Astrocyte (in vitro differentiated cells and primary cell): ENCODE measurements around the gene ABCC3. TPM values are rescaled to one million over a fixed set of nuclear protein-coding genes. Genes with fewer than 3 reads are reported as not detected.

Experiments used
- DNase-seq: peaks from one replicate; pipeline ENCODE4 v3.0.0-alpha.2; 2010; ENCODE audit warnings: low read depth
- FAIRE-seq: peaks from 2 replicates; lab custom pipeline; 2011; peaks lifted over from hg19 to GRCh38; lab: Jason Lieb, UNC
- H2AFZ ChIP-seq: 2 replicates; pipeline ENCODE4 v1.6.0; 2012; ENCODE audit warnings: low read depth, low read length, inconsistent platforms
- H3K27ac ChIP-seq: 2 replicates; pipeline ENCODE4 v1.5.1; 2011; ENCODE audit warnings: low read depth, low read length, inconsistent platforms
- H3K27me3 ChIP-seq: 2 replicates; pipeline ENCODE4 v1.6.0; 2011; ENCODE audit warnings: low read length, inconsistent platforms; ENCODE audit not compliant: insufficient read depth
- H3K36me3 ChIP-seq: 2 replicates; pipeline ENCODE4 v1.5.1; 2011; ENCODE audit warnings: low read length, inconsistent platforms; ENCODE audit not compliant: insufficient read depth
- H3K4me1 ChIP-seq: 2 replicates; pipeline ENCODE4 v1.5.1; 2011; ENCODE audit warnings: low read length, inconsistent platforms; ENCODE audit not compliant: insufficient read depth
- H3K4me2 ChIP-seq: 2 replicates; pipeline ENCODE4 v1.6.0; 2012; ENCODE audit warnings: low read length, inconsistent platforms
- H3K4me3 ChIP-seq: 2 replicates; pipeline ENCODE4 v1.5.1; 2011; ENCODE audit warnings: low read depth, mild to moderate bottlenecking, low read length, inconsistent platforms; ENCODE audit not compliant: insufficient read depth
- H3K79me2 ChIP-seq: 2 replicates; pipeline ENCODE4 v1.6.0; 2012; ENCODE audit warnings: mild to moderate bottlenecking, low read length, inconsistent platforms; ENCODE audit not compliant: insufficient read depth
- H3K9ac ChIP-seq: 2 replicates; pipeline ENCODE4 v1.6.0; 2012; ENCODE audit warnings: mild to moderate bottlenecking, low read length, inconsistent platforms
- H3K9me3 ChIP-seq: 2 replicates; pipeline ENCODE4 v1.5.1; 2012; ENCODE audit warnings: low read depth, mild to moderate bottlenecking, low read length, inconsistent platforms; ENCODE audit not compliant: insufficient read depth
- H4K20me1 ChIP-seq: 2 replicates; pipeline ENCODE4 v1.6.0; 2012; ENCODE audit warnings: low read length, inconsistent platforms; ENCODE audit not compliant: insufficient read depth
- H3K27ac Mint-ChIP-seq: one replicate; pipeline ENCODE4 v1.8.0; 2021; ENCODE audit warnings: mild to moderate bottlenecking, mixed read lengths; ENCODE audit not compliant: unreplicated experiment
- H3K27me3 Mint-ChIP-seq: one replicate; pipeline ENCODE4 v1.8.0; 2021; ENCODE audit warnings: low read depth, mixed read lengths; ENCODE audit not compliant: unreplicated experiment
- H3K36me3 Mint-ChIP-seq: one replicate; pipeline ENCODE4 v1.8.0; 2021; ENCODE audit warnings: low read depth, mixed read lengths; ENCODE audit not compliant: unreplicated experiment
- H3K4me1 Mint-ChIP-seq: one replicate; pipeline ENCODE4 v1.8.0; 2021; ENCODE audit warnings: low read depth, mixed read lengths; ENCODE audit not compliant: unreplicated experiment
- H3K4me3 Mint-ChIP-seq: one replicate; pipeline ENCODE4 v1.8.0; 2021; ENCODE audit warnings: mild to moderate bottlenecking, moderate library complexity, mixed read lengths; ENCODE audit not compliant: unreplicated experiment
- H3K9me3 Mint-ChIP-seq: one replicate; pipeline ENCODE4 v1.8.0; 2021; ENCODE audit warnings: mild to moderate bottlenecking, mixed read lengths; ENCODE audit not compliant: unreplicated experiment
- EZH2 ChIP-seq: IDR thresholded peaks from 2 replicates; pipeline ENCODE4 v1.6.1; 2012; ENCODE audit warnings: mild to moderate bottlenecking, low read length, inconsistent platforms; ENCODE audit not compliant: insufficient read depth
- total RNA-seq: library from RNA; stranded (reverse); gene quantifications from 2 replicates; pipeline ENCODE4 v1.2.1, GENCODE V29; 2021
- TF ChIP-seq, protein P1 (sequence below): IDR thresholded peaks from 2 replicates; pipeline ENCODE4 v1.5.1; 2011; ENCODE audit warnings: low read depth, mild to moderate bottlenecking, inconsistent platforms, low read length, moderate library complexity; ENCODE audit not compliant: insufficient read depth

Gene ABCC3
- total RNA-seq, 1 donor from 2014 or later = 0.41 TPM

DNA sequence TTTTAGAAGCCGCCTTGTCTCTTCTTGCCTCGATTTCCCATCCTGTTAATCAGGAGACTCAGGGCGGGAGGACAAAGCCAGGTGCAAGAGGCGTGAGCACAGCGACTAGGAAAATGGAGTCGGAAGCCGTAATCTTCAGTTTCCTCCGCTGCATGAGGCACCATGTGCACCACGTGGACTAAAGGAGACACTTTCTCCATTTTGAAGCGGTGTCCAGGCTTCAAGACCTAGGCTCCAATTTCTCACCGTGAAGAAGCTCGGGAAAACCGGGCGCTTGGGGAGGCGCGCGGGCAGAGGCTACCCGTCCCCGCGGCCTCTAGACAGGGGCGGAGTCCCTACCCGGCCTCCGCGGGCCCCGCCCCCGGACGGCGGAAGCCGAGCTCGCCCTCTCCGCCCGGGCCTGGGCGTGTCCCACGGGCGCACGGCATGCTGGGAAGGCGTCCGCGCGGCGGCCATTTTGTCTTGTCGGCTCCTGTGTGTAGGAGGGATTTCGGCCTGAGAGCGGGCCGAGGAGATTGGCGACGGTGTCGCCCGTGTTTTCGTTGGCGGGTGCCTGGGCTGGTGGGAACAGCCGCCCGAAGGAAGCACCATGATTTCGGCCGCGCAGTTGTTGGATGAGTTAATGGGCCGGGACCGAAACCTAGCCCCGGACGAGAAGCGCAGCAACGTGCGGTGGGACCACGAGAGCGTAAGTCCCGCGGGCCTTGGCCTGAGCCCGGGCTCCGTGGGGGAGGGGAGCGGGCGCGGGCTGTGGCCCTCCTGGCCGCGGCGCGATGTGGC is 84.7 kb downstream of the ABCC3 start, which contains the start of gene LUC7L3:
Gene LUC7L3 (plus strand): TSS at position 460 of the 780 bp plus-strand sequence. CDS start 130 bp downstream, at position 590.
- DNase-seq = peak; percentile 83
- peak within 1 kb of the TSS; percentile 99 for H3K27ac ChIP-seq
- H3K4me3 Mint-ChIP-seq = peak within 1 kb of the TSS; percentile 86
- TF ChIP-seq EZH2 = no peak
- TF ChIP-seq, protein P1, sequence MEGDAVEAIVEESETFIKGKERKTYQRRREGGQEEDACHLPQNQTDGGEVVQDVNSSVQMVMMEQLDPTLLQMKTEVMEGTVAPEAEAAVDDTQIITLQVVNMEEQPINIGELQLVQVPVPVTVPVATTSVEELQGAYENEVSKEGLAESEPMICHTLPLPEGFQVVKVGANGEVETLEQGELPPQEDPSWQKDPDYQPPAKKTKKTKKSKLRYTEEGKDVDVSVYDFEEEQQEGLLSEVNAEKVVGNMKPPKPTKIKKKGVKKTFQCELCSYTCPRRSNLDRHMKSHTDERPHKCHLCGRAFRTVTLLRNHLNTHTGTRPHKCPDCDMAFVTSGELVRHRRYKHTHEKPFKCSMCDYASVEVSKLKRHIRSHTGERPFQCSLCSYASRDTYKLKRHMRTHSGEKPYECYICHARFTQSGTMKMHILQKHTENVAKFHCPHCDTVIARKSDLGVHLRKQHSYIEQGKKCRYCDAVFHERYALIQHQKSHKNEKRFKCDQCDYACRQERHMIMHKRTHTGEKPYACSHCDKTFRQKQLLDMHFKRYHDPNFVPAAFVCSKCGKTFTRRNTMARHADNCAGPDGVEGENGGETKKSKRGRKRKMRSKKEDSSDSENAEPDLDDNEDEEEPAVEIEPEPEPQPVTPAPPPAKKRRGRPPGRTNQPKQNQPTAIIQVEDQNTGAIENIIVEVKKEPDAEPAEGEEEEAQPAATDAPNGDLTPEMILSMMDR = no peak
- peaks cover 46% of the 10 kb centered on the region for H4K20me1 ChIP-seq
- no peaks in the 10 kb centered on the region for H3K36me3 ChIP-seq
- H3K4me3 ChIP-seq = peak within 1 kb of the TSS; percentile 97
- peaks cover 18% of the 10 kb centered on the region for H3K4me1 Mint-ChIP-seq
- H2AFZ ChIP-seq = peak within 1 kb of the TSS; percentile 94
- peak within 1 kb of the TSS; percentile 97 for H3K27ac Mint-ChIP-seq
- no peak for FAIRE-seq
- no peaks in the 10 kb centered on the region for H3K36me3 Mint-ChIP-seq
- H3K4me1 ChIP-seq = peaks cover 6% of the 10 kb centered on the region
- H3K9me3 Mint-ChIP-seq = no peaks in the 10 kb centered on the region
- peak within 1 kb of the TSS; percentile 98 for H3K9ac ChIP-seq
- H3K27me3 Mint-ChIP-seq = no peaks in the 10 kb centered on the region
- peaks cover 50% of the 10 kb centered on the region for H3K79me2 ChIP-seq
- H3K9me3 ChIP-seq = no peaks in the 10 kb centered on the region
- no peaks in the 10 kb centered on the region for H3K27me3 ChIP-seq
- peak within 1 kb of the TSS; percentile 88 for H3K4me2 ChIP-seq

DNA sequence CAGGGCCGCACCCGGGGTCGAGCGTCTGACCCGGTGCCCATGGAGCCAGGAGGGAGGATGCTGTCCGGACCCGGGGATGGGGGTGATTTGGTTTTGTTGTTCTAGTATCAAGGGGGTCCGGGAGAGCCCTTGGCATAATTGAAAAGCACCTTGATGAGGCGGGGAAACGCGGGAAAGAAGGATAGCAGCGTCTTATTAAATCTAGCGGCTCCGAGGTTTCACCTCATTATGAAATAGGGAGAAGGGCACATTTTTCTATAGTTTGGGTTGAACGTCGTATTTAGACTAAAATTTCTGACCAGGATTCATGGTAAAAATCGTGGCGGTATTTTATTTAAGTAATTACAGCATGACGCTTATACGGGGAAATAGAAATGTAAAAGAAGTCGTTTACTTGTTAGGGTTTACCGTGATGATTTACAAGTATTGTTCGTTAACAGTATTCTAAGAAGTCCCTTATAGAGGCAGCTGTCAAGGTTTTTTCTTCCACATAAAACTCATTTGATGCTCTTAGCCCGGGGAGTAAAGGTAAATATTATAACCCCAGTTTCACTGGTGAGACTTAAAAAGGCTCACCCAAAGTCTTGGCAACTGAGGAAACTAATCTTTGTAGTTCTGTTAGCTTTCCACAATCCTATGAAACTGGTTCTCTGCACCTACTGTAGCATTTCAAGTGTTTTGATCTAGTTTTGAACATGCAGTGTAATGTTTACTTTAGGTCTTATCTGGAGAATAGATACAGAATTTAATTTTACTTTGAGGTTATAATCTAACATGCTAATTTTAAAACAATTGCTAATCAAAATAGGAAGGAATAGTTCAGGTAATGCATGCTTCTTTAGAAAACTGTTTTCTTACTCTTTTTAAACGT is 85.5 kb downstream of the ABCC3 start:
- FAIRE-seq (no peak), DNase-seq (no peak)
- Histone ChIP-seq H3K4me1 (peaks cover 6% of the 10 kb centered on the region), H3K27ac (peak overlapping the region; percentile 99), H3K36me3 (no peaks in the 10 kb centered on the region), H3K4me3 (peak overlapping the region; percentile 97), H4K20me1 (peaks cover 54% of the 10 kb centered on the region), H3K27me3 (no peaks in the 10 kb centered on the region), H3K9me3 (no peaks in the 10 kb centered on the region), H3K4me2 (peak overlapping the region; percentile 88), H3K79me2 (peaks cover 58% of the 10 kb centered on the region), H3K9ac (peak overlapping the region; percentile 98), H2AFZ (peak overlapping the region; percentile 94)
- Mint-ChIP-seq H3K4me1 (peaks cover 18% of the 10 kb centered on the region), H3K36me3 (no peaks in the 10 kb centered on the region), H3K27ac (peak overlapping the region; percentile 94), H3K4me3 (peak overlapping the region; percentile 86), H3K27me3 (no peaks in the 10 kb centered on the region), H3K9me3 (no peaks in the 10 kb centered on the region)
- TF ChIP-seq, protein P1 = no peak
- no peak for TF ChIP-seq EZH2
